Measurements from ENCODE around the gene SLIT3. TPM values are rescaled to one million over a fixed set of nuclear protein-coding genes. Genes with fewer than 3 reads are reported as not detected.

The SLIT3 gene
- total RNA-seq, 1 experiment from 2014 or later, result 0.92 TPM

DNA sequence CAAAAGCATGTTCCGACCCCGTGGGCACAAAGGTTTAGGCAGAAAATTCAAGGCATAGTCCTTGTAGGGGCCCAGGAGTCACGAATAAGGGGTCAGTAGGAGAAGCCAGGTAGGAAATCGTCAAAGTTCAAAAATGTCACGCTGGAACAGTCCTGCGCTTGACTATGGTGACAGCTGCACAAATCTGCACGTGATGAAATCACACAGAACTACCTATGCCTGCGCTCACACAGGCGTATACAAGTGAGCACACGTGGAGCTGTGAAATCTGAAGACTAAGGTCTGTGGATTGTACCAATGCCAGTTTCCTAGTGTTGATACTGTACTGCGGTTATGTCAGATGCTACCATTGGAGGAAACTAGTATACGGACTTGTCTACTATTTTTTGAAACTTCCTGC lies 418.7 kb downstream of the SLIT3 start:
- Mint-ChIP-seq H3K4me3 (no peak overlapping the region), H3K36me3 (ENCODE audit: insufficient read depth in 1 of 3, low read depth in 3 of 3) (no peaks in the 10 kb centered on the region), H3K27me3 (ENCODE audit: low read depth) (peaks cover 27% of the 10 kb centered on the region), H3K4me1 (peaks cover 32 to 37% of the 10 kb centered on the region in 2 experiments), H3K27ac (no peak overlapping the region), H3K9me3 (no peaks in the 10 kb centered on the region)
- TF ChIP-seq CTCF (conservative IDR thresholded peaks at IDR 0.05), result no peak
- no peak overlapping the region for H4K91ac ChIP-seq (ENCODE audit: insufficient read length, low read depth, low read length)
- H2BK12ac ChIP-seq (ENCODE audit: insufficient read length, low read depth, low read length), result no peak overlapping the region
- no peak overlapping the region for H3K4ac ChIP-seq (ENCODE audit: low read depth, low read length)
- H3K79me2 ChIP-seq (ENCODE audit: insufficient read depth, low read length), result no peaks in the 10 kb centered on the region
- no peak overlapping the region for H3K23ac ChIP-seq (ENCODE audit: insufficient read length, low read depth, low read length)
- H3K4me1 ChIP-seq (ENCODE audit: insufficient read depth, low read length), result no peaks in the 10 kb centered on the region; the same call in 1 of the 2 replicates
- H3T11ph ChIP-seq (ENCODE audit: low read length), result no peak overlapping the region
- no peaks in the 10 kb centered on the region for H3K9me3 ChIP-seq (ENCODE audit: control insufficient read depth, low read depth, low read length)
- no peak overlapping the region for H4K5ac ChIP-seq (ENCODE audit: insufficient read length, low read depth, low read length)
- no peak overlapping the region for H2BK20ac ChIP-seq (ENCODE audit: low read depth, low read length, poor library complexity, severe bottlenecking)
- no peak overlapping the region for H3K9ac ChIP-seq (ENCODE audit: extremely low read depth, insufficient read length, low read length)
- H4K8ac ChIP-seq (replicated peaks; ENCODE audit: insufficient read length, low read depth, low read length), result no peak overlapping the region
- H2BK120ac ChIP-seq (ENCODE audit: low read depth, low read length, poor library complexity, severe bottlenecking), result no peak overlapping the region
- no peak overlapping the region for H2BK15ac ChIP-seq (ENCODE audit: low read depth, low read length)
- H2BK5ac ChIP-seq (ENCODE audit: insufficient read length, low read length), result no peak overlapping the region
- no peaks in the 10 kb centered on the region for H3K23me2 ChIP-seq (ENCODE audit: insufficient read length, low read depth, low read length, poor library complexity, severe bottlenecking)
- H2AK5ac ChIP-seq (ENCODE audit: insufficient read length, low read length), result no peak overlapping the region
- no peak overlapping the region for H3K56ac ChIP-seq (ENCODE audit: insufficient read length, low read depth, low read length)
- H3K14ac ChIP-seq (ENCODE audit: insufficient read depth, low read length), result no peak overlapping the region
- no peak overlapping the region for H3K27ac ChIP-seq (ENCODE audit: insufficient read length, low read depth, low read length)
- H3K18ac ChIP-seq (ENCODE audit: insufficient read length, low read depth, low read length), result no peak overlapping the region
- no CpG with 5 or more reads among the region's 12 CpGs for WGBS (ENCODE audit: extremely low coverage, insufficient read length, low lambda C conversion rate)
- H3K27me3 ChIP-seq (ENCODE audit: insufficient read depth, low read length), result no peaks in the 10 kb centered on the region
- H3K79me1 ChIP-seq (ENCODE audit: insufficient read depth, low read depth, low read length, poor library complexity, severe bottlenecking), result no peaks in the 10 kb centered on the region
- no peaks in the 10 kb centered on the region for H4K20me1 ChIP-seq (ENCODE audit: control insufficient read depth, insufficient read depth, insufficient read length)
- no peak overlapping the region for H2AFZ ChIP-seq (ENCODE audit: low read length)
- DNase-seq, result no peak
- H3K4me2 ChIP-seq (ENCODE audit: insufficient read depth, insufficient read length, low read length), result no peak overlapping the region
